ENCODE measurements around the gene MYO1B. TPM values are rescaled to one million over a fixed set of nuclear protein-coding genes. Genes with fewer than 3 reads are reported as not detected.

Gene MYO1B
- total and polyA plus RNA-seq, 2 of the 8 experiments (the other 6 are each of a cell fraction or from before 2014, with no cell fraction given): 15.5 to 61.2 TPM

- H2BK5ac ChIP-seq (ENCODE audit: low read depth, low read length): no peak overlapping the region
- 95% methylated on average over 6 of the region's 6 CpGs; no CpG with 5 or more reads in 1 of the 2 experiments for WGBS, 2 experiments (ENCODE audit: extremely low coverage in 1 of 2, insufficient coverage in 1 of 2, insufficient read length in 1 of 2, insufficient replicate concordance in 2 of 2, low coverage in 1 of 2, low lambda C conversion rate in 2 of 2, missing lambda C conversion rate in 1 of 2)
- FAIRE-seq (no peak), DNase-seq (ENCODE audit: low read depth in 1 of 2, low spot score in 2 of 2) (no peak)
- H2BK120ac ChIP-seq (replicated peaks; ENCODE audit: low read depth, low read length): no peak overlapping the region
- CTCF ChIA-PET (ENCODE audit: partially characterized antibody): interaction anchor here (0.6 to 1.8 kb wide), 4 partner anchors 18 to 590 kb away, joined by 3 to 5 read pairs (median 4); no protein-coding TSS in a partner anchor
- H3K4me1 ChIP-seq (replicated peaks in 1 of 4; ENCODE audit: control insufficient read depth in 3 of 4, insufficient read depth in 4 of 4, low read length in 3 of 4): no peaks in the 10 kb centered on the region
- H3K9ac ChIP-seq (replicated peaks in 1 of 4; ENCODE audit: extremely low read depth in 1 of 4, low read depth in 3 of 4, low read length in 3 of 4): no peak overlapping the region
- H4K5ac ChIP-seq (ENCODE audit: insufficient read length, low read depth, low read length): no peak overlapping the region
- H3K14ac ChIP-seq (ENCODE audit: insufficient read length): no peak overlapping the region
- H3K18ac ChIP-seq (ENCODE audit: extremely low read depth, low read length): no peak overlapping the region
- no peaks in the 10 kb centered on the region for H3K79me2 ChIP-seq (ENCODE audit: control insufficient read depth in 1 of 2, insufficient read depth in 2 of 2, low read length in 2 of 2)
- no peak overlapping the region for H2AK5ac ChIP-seq (ENCODE audit: low read depth, low read length)
- no peak overlapping the region for H3K27ac ChIP-seq (ENCODE audit: low read depth, low read length)
- H4K20me1 ChIP-seq (replicated peaks in 1 of 2; ENCODE audit: control insufficient read depth in 1 of 2, insufficient read depth in 2 of 2, low read length in 2 of 2): no peaks in the 10 kb centered on the region
- H4K91ac ChIP-seq (replicated peaks; ENCODE audit: insufficient read length, low read length): no peak overlapping the region
- H2BK12ac ChIP-seq (ENCODE audit: low read depth, low read length): no peak overlapping the region
- H3K23ac ChIP-seq (ENCODE audit: insufficient read length): no peak overlapping the region
- H3K36me3 ChIP-seq (ENCODE audit: control insufficient read depth in 2 of 4, insufficient read depth in 4 of 4, low read length in 3 of 4): no peaks in the 10 kb centered on the region
- POLR2A ChIA-PET (ENCODE audit: partially characterized antibody): no interaction called here
- no peaks in the 10 kb centered on the region for H3K23me2 ChIP-seq (ENCODE audit: low read depth, low read length)
- no peak overlapping the region for H2AFZ ChIP-seq (ENCODE audit: low read length)
- H2BK20ac ChIP-seq (ENCODE audit: low read length): no peak overlapping the region
- H4K8ac ChIP-seq (ENCODE audit: extremely low read depth, insufficient read depth, low read length): no peak overlapping the region
- H3K4me2 ChIP-seq (ENCODE audit: insufficient read depth in 1 of 2, low read depth in 2 of 2, low read length in 2 of 2): no peak overlapping the region
- H3K27me3 ChIP-seq (replicated peaks in 1 of 4; ENCODE audit: control insufficient read depth in 3 of 4, extremely low read depth in 1 of 4, insufficient read depth in 3 of 4, low read length in 3 of 4): no peaks in the 10 kb centered on the region
- H3K4me3 ChIP-seq (ENCODE audit: extremely low read depth in 1 of 4, insufficient read depth in 2 of 4, low read depth in 3 of 4, low read length in 4 of 4): no peak overlapping the region
- H3K56ac ChIP-seq (replicated peaks; ENCODE audit: insufficient read length, low read depth, low read length): no peak overlapping the region
- no peak overlapping the region for H3K4ac ChIP-seq (replicated peaks; ENCODE audit: insufficient read length, low read depth, low read length)
- H3K79me1 ChIP-seq (ENCODE audit: low read depth, low read length): no peaks in the 10 kb centered on the region
- H3K9me3 ChIP-seq (ENCODE audit: insufficient read depth in 2 of 2, low read depth in 1 of 2, low read length in 1 of 2): no peaks in the 10 kb centered on the region
- H2BK15ac ChIP-seq (ENCODE audit: low read length): no peak overlapping the region
- no peak for TF ChIP-seq POLR2AphosphoS5 (IDR thresholded peaks at IDR 0.05; ENCODE audit: low read depth, low read length)
- no peak for TF ChIP-seq KDM1A (IDR thresholded peaks at IDR 0.05; ENCODE audit: borderline replicate concordance, low read length)
- TF ChIP-seq KDM5A (IDR thresholded peaks at IDR 0.05; ENCODE audit: low read length): no peak
- no peak for TF ChIP-seq CBX5 (IDR thresholded peaks at IDR 0.05; ENCODE audit: low read depth, low read length)
- TF ChIP-seq, protein P1, sequence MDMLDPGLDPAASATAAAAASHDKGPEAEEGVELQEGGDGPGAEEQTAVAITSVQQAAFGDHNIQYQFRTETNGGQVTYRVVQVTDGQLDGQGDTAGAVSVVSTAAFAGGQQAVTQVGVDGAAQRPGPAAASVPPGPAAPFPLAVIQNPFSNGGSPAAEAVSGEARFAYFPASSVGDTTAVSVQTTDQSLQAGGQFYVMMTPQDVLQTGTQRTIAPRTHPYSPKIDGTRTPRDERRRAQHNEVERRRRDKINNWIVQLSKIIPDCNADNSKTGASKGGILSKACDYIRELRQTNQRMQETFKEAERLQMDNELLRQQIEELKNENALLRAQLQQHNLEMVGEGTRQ (IDR thresholded peaks at IDR 0.05; ENCODE audit: low read length): no peak
- TF ChIP-seq BCL11A (IDR thresholded peaks at IDR 0.05; ENCODE audit: low read depth in 2 of 2, low read length in 2 of 2): no peak
- no peak for TF ChIP-seq POLR2A (IDR thresholded peaks at IDR 0.05; ENCODE audit: control extremely low read depth in 1 of 2, low read depth in 2 of 2, low read length in 2 of 2)
- no peak for TF ChIP-seq CTCF (IDR thresholded peaks at IDR 0.05; ENCODE audit: control extremely low read depth in 1 of 3, insufficient read depth in 1 of 3, low read depth in 1 of 3, low read length in 3 of 3)
- no peak for TF ChIP-seq HDAC6 (IDR thresholded peaks at IDR 0.05; ENCODE audit: low read depth, low read length)
- TF ChIP-seq RNF2 (IDR thresholded peaks at IDR 0.05; ENCODE audit: borderline replicate concordance, low read depth, low read length, missing control alignments, poor library complexity, severe bottlenecking): no peak
Measured at GRCh38 chr2:191199929-191200512, 45.2 kb upstream of the MYO1B start.

Data from H1 (cell line).